H1 (cell line): ENCODE data around the gene GKAP1. TPM values are rescaled to one million over a fixed set of nuclear protein-coding genes. Genes with fewer than 3 reads are reported as not detected.

Experiments used
- CTCF ChIA-PET: fragments of 300-600 bp; sonication (Branson Sonifier 250); formaldehyde crosslinking; loops from one replicate; lab custom pipeline; 2021; ENCODE audit not compliant: partially characterized antibody; lab: Charles Lee
- POLR2A ChIA-PET: fragments of 300-600 bp; sonication (Branson Sonifier 250); formaldehyde crosslinking; loops from one replicate; lab custom pipeline; 2021; ENCODE audit warnings: inconsistent platforms; ENCODE audit not compliant: partially characterized antibody; lab: Charles Lee
- DNase-seq, 2 experiments: peaks; one replicate each; pipeline versions ENCODE4 v3.0.0 to v3.0.0-alpha.2; 2010 to 2022; ENCODE audit warnings: low spot score in 2 of 2, low read depth in 1 of 2, mixed read lengths in 1 of 2
- FAIRE-seq: peaks from 2 replicates; lab custom pipeline; 2011; peaks lifted over from hg19 to GRCh38; lab: Jason Lieb, UNC
- H2AFZ ChIP-seq: 2 replicates; pipeline ENCODE4 v1.8.1; 2012; ENCODE audit warnings: low read length, inconsistent platforms
- H2AK5ac ChIP-seq: 2 replicates; pipeline ENCODE4 v1.6.1; 2013; ENCODE audit warnings: low read depth, low read length
- H2BK120ac ChIP-seq: replicated peaks from 2 replicates; pipeline ENCODE3; 2013; ENCODE audit warnings: low read depth, low read length, inconsistent platforms
- H2BK12ac ChIP-seq: 2 replicates; pipeline ENCODE4 v1.6.1; 2013; ENCODE audit warnings: low read depth, low read length
- H2BK15ac ChIP-seq: 2 replicates; pipeline ENCODE4 v1.6.1; 2013; ENCODE audit warnings: low read length
- H2BK20ac ChIP-seq: 2 replicates; pipeline ENCODE4 v1.6.1; 2013; ENCODE audit warnings: low read length
- H2BK5ac ChIP-seq: 2 replicates; pipeline ENCODE4 v1.6.1; 2013; ENCODE audit warnings: low read depth, low read length
- H3K14ac ChIP-seq: 2 replicates; pipeline ENCODE4 v1.6.1; 2013; ENCODE audit warnings: inconsistent platforms; ENCODE audit not compliant: insufficient read length
- H3K18ac ChIP-seq: 2 replicates; pipeline ENCODE4 v1.6.1; 2013; ENCODE audit warnings: low read length; ENCODE audit errors: extremely low read depth
- H3K23ac ChIP-seq: 2 replicates; pipeline ENCODE4 v1.6.1; 2013; ENCODE audit warnings: inconsistent platforms; ENCODE audit not compliant: insufficient read length
- H3K23me2 ChIP-seq: 2 replicates; pipeline ENCODE4 v1.6.1; 2013; ENCODE audit warnings: low read depth, low read length
- H3K27ac ChIP-seq: 2 replicates; pipeline ENCODE4 v1.6.1; 2011; ENCODE audit warnings: low read depth, low read length, inconsistent platforms
- H3K27me3 ChIP-seq, 4 experiments: replicated peaks in 1 of 4; 1 replicate in 1 of 4; 2 replicates in 3 of 4; pipeline versions ENCODE4 v1.6.1 to v1.8.1; 2011 to 2013; ENCODE audit warnings: low read length in 3 of 4, mild to moderate bottlenecking in 3 of 4, inconsistent platforms in 2 of 4, mixed read lengths in 2 of 4, moderate library complexity in 1 of 4; ENCODE audit not compliant: control insufficient read depth in 3 of 4, insufficient read depth in 3 of 4; ENCODE audit errors: extremely low read depth in 1 of 4
- H3K36me3 ChIP-seq, 4 experiments: 2 replicates each; pipeline versions ENCODE4 v1.6.1 to v1.8.1; 2011 to 2013; ENCODE audit warnings: mild to moderate bottlenecking in 4 of 4, low read length in 3 of 4, moderate library complexity in 2 of 4, control low read depth in 1 of 4, inconsistent platforms in 1 of 4; ENCODE audit not compliant: insufficient read depth in 4 of 4, control insufficient read depth in 2 of 4
- H3K4ac ChIP-seq: replicated peaks from 2 replicates; pipeline ENCODE3; 2013; ENCODE audit warnings: low read length, low read depth, mixed read lengths, inconsistent platforms; ENCODE audit not compliant: insufficient read length
- H3K4me1 ChIP-seq, 4 experiments: replicated peaks in 1 of 4; 1 replicate in 1 of 4; 2 replicates in 3 of 4; pipeline versions ENCODE4 v1.6.1 to v1.8.1; 2011 to 2013; ENCODE audit warnings: low read length in 3 of 4, inconsistent platforms in 2 of 4, mixed read lengths in 1 of 4; ENCODE audit not compliant: insufficient read depth in 4 of 4, control insufficient read depth in 3 of 4
- H3K4me2 ChIP-seq, 2 experiments: 2 replicates each; pipeline versions ENCODE4 v1.6.1 to v1.8.1; 2011 to 2013; ENCODE audit warnings: low read depth in 2 of 2, low read length in 2 of 2, control low read depth in 1 of 2, inconsistent platforms in 1 of 2, mild to moderate bottlenecking in 1 of 2; ENCODE audit not compliant: insufficient read depth in 1 of 2
- H3K4me3 ChIP-seq, 4 experiments: fragments of 200-600, 300-600 bp in 1 of 4; sonication (generic), shearing (Covaris generic), sonication (Bioruptor Twin) in 1 of 4; 2 replicates each; pipeline versions ENCODE4 v1.5.1 to v1.8.1; 2011 to 2016; ENCODE audit warnings: low read length in 4 of 4, low read depth in 3 of 4, control low read depth in 2 of 4, inconsistent platforms in 2 of 4, mild to moderate bottlenecking in 2 of 4, mixed read lengths in 1 of 4, moderate library complexity in 1 of 4; ENCODE audit not compliant: insufficient read depth in 2 of 4; ENCODE audit errors: extremely low read depth in 1 of 4
- H3K56ac ChIP-seq: replicated peaks from 2 replicates; pipeline ENCODE3; 2013; ENCODE audit warnings: low read depth, mild to moderate bottlenecking, mixed read lengths, low read length, inconsistent platforms; ENCODE audit not compliant: insufficient read length
- H3K79me1 ChIP-seq: 2 replicates; pipeline ENCODE4 v1.6.1; 2013; ENCODE audit warnings: low read depth, low read length, control low read depth
- H3K79me2 ChIP-seq, 2 experiments: 2 replicates each; pipeline versions ENCODE4 v1.6.1 to v1.8.1; 2012 to 2013; ENCODE audit warnings: low read length in 2 of 2, mild to moderate bottlenecking in 2 of 2, inconsistent platforms in 1 of 2; ENCODE audit not compliant: insufficient read depth in 2 of 2, control insufficient read depth in 1 of 2
- H3K9ac ChIP-seq, 4 experiments: replicated peaks in 1 of 4; 1 replicate in 1 of 4; 2 replicates in 3 of 4; pipeline versions ENCODE4 v1.6.1 to v1.8.1; 2011 to 2013; ENCODE audit warnings: low read depth in 3 of 4, low read length in 3 of 4, control low read depth in 2 of 4, mild to moderate bottlenecking in 2 of 4, moderate library complexity in 2 of 4, inconsistent platforms in 1 of 4; ENCODE audit errors: extremely low read depth in 1 of 4
- H3K9me3 ChIP-seq, 2 experiments: 2 replicates each; pipeline versions ENCODE4 v1.6.1 to v1.8.1; 2012 to 2013; ENCODE audit warnings: mild to moderate bottlenecking in 2 of 2, moderate library complexity in 2 of 2, control low read depth in 1 of 2, inconsistent platforms in 1 of 2, low read depth in 1 of 2, low read length in 1 of 2, mixed read lengths in 1 of 2; ENCODE audit not compliant: insufficient read depth in 2 of 2
- H4K20me1 ChIP-seq, 2 experiments: replicated peaks in 1 of 2; 2 replicates each; pipeline versions ENCODE3 to v1.8.1; 2011 to 2013; ENCODE audit warnings: inconsistent platforms in 2 of 2, low read length in 2 of 2, mild to moderate bottlenecking in 1 of 2; ENCODE audit not compliant: insufficient read depth in 2 of 2, control insufficient read depth in 1 of 2
- H4K5ac ChIP-seq: 2 replicates; pipeline ENCODE4 v1.6.1; 2013; ENCODE audit warnings: low read length, low read depth, mixed read lengths, inconsistent platforms; ENCODE audit not compliant: insufficient read length
- H4K8ac ChIP-seq: 2 replicates; pipeline ENCODE4 v1.8.0; 2013; ENCODE audit warnings: mild to moderate bottlenecking, moderate library complexity, low read length, inconsistent platforms; ENCODE audit not compliant: insufficient read depth; ENCODE audit errors: extremely low read depth
- H4K91ac ChIP-seq: replicated peaks from 2 replicates; pipeline ENCODE3; 2013; ENCODE audit warnings: low read length, mixed read lengths, inconsistent platforms; ENCODE audit not compliant: insufficient read length
- E2F6 ChIP-seq: IDR thresholded peaks from 2 replicates; pipeline ENCODE4 v1.6.1; 2012; ENCODE audit warnings: inconsistent platforms
- EP300 ChIP-seq, 2 experiments: IDR thresholded peaks; 1 replicate in 1 of 2; 2 replicates in 1 of 2; pipeline ENCODE4 v1.6.1; 2011 to 2012; ENCODE audit warnings: low read depth in 2 of 2, low read length in 2 of 2, mild to moderate bottlenecking in 2 of 2, borderline replicate concordance in 1 of 2, inconsistent platforms in 1 of 2, moderate library complexity in 1 of 2
- HDAC2 ChIP-seq, 2 experiments: fragments of 300-600 bp in 1 of 2; sonication (generic) in 1 of 2; IDR thresholded peaks; 2 replicates each; pipeline ENCODE4 v1.6.1; 2011 to 2012; ENCODE audit warnings: low read depth in 2 of 2, low read length in 2 of 2, mild to moderate bottlenecking in 2 of 2, moderate library complexity in 2 of 2, borderline replicate concordance in 1 of 2, inconsistent platforms in 1 of 2
- JUND ChIP-seq: IDR thresholded peaks from 2 replicates; pipeline ENCODE4 v1.6.1; 2011; ENCODE audit warnings: mild to moderate bottlenecking, improper control_type of control experiment, low read length
- KDM4A ChIP-seq: IDR thresholded peaks from one replicate; pipeline ENCODE4 v1.7.1; 2012; ENCODE audit warnings: low read depth, mild to moderate bottlenecking, moderate library complexity, low read length, inconsistent platforms; ENCODE audit not compliant: severe bottlenecking
- KDM5A ChIP-seq: fragments of 200-600 bp; IDR thresholded peaks from 2 replicates; pipeline ENCODE4 v1.7.1; 2012; ENCODE audit warnings: mild to moderate bottlenecking, low read length, inconsistent platforms, mixed read lengths
- NRF1 ChIP-seq: IDR thresholded peaks from 2 replicates; pipeline ENCODE4 v1.6.1; 2011; ENCODE audit warnings: mild to moderate bottlenecking, low read depth, low read length, improper control_type of control experiment
- RFX5 ChIP-seq: IDR thresholded peaks from 2 replicates; pipeline ENCODE4 v1.6.1; 2011; ENCODE audit warnings: low read depth, low read length, improper control_type of control experiment, borderline replicate concordance
- RXRA ChIP-seq: IDR thresholded peaks from 2 replicates; pipeline ENCODE4 v1.6.1; 2011; ENCODE audit warnings: low read depth, mild to moderate bottlenecking, low read length, moderate library complexity; ENCODE audit not compliant: insufficient read depth
- SIN3A ChIP-seq, 2 experiments: IDR thresholded peaks in 1 of 2; conservative IDR thresholded peaks in 1 of 2; 2 replicates each; pipeline ENCODE4 v1.6.1; 2011 to 2012; ENCODE audit warnings: low read length in 2 of 2, improper control_type of control experiment in 1 of 2, low read depth in 1 of 2, mild to moderate bottlenecking in 1 of 2
- SP1 ChIP-seq: IDR thresholded peaks from 2 replicates; pipeline ENCODE4 v1.6.1; 2011; ENCODE audit warnings: low read depth, low read length
- WGBS, 2 experiments: shearing (Covaris generic) in 1 of 2; methylation state at CpG; one replicate each; pipeline versions ENCODE4 v1.1.6 to v1.1.7; 2013 to 2015; ENCODE audit warnings: low lambda C conversion rate in 2 of 2, mixed read lengths in 2 of 2, inconsistent platforms in 1 of 2, low coverage in 1 of 2, missing lambda C conversion rate in 1 of 2; ENCODE audit not compliant: insufficient replicate concordance in 2 of 2, insufficient coverage in 1 of 2, insufficient read length in 1 of 2; ENCODE audit errors: extremely low coverage in 1 of 2, missing lambda C conversion rate in 1 of 2; 5-methylcytosine and 5-hydroxymethylcytosine counted together
- polyA plus RNA-seq, 7 experiments: library from polyadenylated mRNA; depleted of rRNA in 3 of 7; stranded (reverse) in 5 of 7; unstranded in 2 of 7; fragments of >200 nt in 5 of 7; fragments of 200-250 nt in 2 of 7; gene quantifications; 1 replicate in 5 of 7; 2 replicates in 1 of 7; 4 replicates in 1 of 7; pipeline versions ENCODE4 v1.2.1 to v1.2.3, GENCODE V29; 2011 to 2013; ENCODE audit warnings: missing spikeins in 2 of 7, mixed read lengths in 2 of 7
- total RNA-seq: library from RNA; stranded (reverse); fragmentation: NEBNext Ultra II Directional; extraction: Animal tissue kit (Norgen Biotek cat#: 25700); gene quantifications from 2 replicates; pipeline ENCODE4 v1.2.1, GENCODE V29; 2021

Gene GKAP1
- total and polyA plus RNA-seq, 2 of the 8 experiments (the other 6 are each of a cell fraction or from before 2014, with no cell fraction given) = 0.97 to 5.3 TPM

- Histone ChIP-seq H3K4me2 (no peak overlapping the region), H4K8ac (no peak overlapping the region), H2BK120ac (no peak overlapping the region), H2BK20ac (no peak overlapping the region), H3K18ac (no peak overlapping the region), H2BK12ac (no peak overlapping the region), H3K23me2 (no peaks in the 10 kb centered on the region), H3K4me1 (no peaks in the 10 kb centered on the region), H3K36me3 (no peaks in the 10 kb centered on the region), H2BK5ac (no peak overlapping the region), H4K20me1 (peaks cover 9 to 13% of the 10 kb centered on the region in 2 experiments), H4K91ac (no peak overlapping the region), H2BK15ac (no peak overlapping the region), H3K27me3 (no peaks in the 10 kb centered on the region), H3K23ac (no peak overlapping the region), H3K56ac (no peak overlapping the region), H3K9me3 (no peaks in the 10 kb centered on the region), H3K27ac (no peak overlapping the region), H3K9ac (no peak overlapping the region), H3K4ac (no peak overlapping the region), H2AK5ac (no peak overlapping the region), H4K5ac (no peak overlapping the region), H3K4me3 (no peak overlapping the region), H3K79me2 (peaks cover 15 to 99% of the 10 kb centered on the region in 2 experiments), H3K14ac (no peak overlapping the region), H3K79me1 (no peaks in the 10 kb centered on the region; the same call in 1 of the 2 replicates), H2AFZ (no peak overlapping the region)
- FAIRE-seq = no peak
- POLR2A ChIA-PET = interaction anchor here (1.4 to 2.9 kb wide), 2 partner anchors 9 to 16 kb away, joined by 3 to 15 read pairs; partner anchors contain the start of gene UBQLN1
- 93% methylated on average over 3 of the region's 3 CpGs; no CpG with 5 or more reads in 1 of the 2 experiments for WGBS, 2 experiments
- CTCF ChIA-PET = no interaction called here
- DNase-seq = no peak
- TF ChIP-seq RFX5 (no peak), KDM5A (no peak), NRF1 (no peak), RXRA (no peak), SP1 (no peak), SIN3A (conservative IDR thresholded peaks at IDR 0.05 in 1 of 2, IDR thresholded peaks at IDR 0.05 in 1 of 2; ENCODE audit: low read depth in 1 of 2, low read length in 2 of 2) (no peak), E2F6 (no peak), HDAC2 (IDR thresholded peaks at IDR 0.05; ENCODE audit: borderline replicate concordance in 1 of 2, low read depth in 2 of 2, low read length in 2 of 2) (no peak), EP300 (IDR thresholded peaks at IDR 0.05; ENCODE audit: borderline replicate concordance in 1 of 2, low read depth in 2 of 2, low read length in 2 of 2) (no peak), JUND (no peak), KDM4A (no peak)
Measured at GRCh38 chr9:83691492-83691891, 126.1 kb downstream of the GKAP1 start.
